Thoracic aorta (tissue), 2 donors: ENCODE measurements around the gene TTC16. TPM values are rescaled to one million over a fixed set of nuclear protein-coding genes. Genes with fewer than 3 reads are reported as not detected.

Experiments used
- ATAC-seq: fragments of 150-250 bp; one replicate; pipeline ENCODE4 v1.8.0; 2017; ENCODE audit warnings: low read depth; ENCODE audit not compliant: insufficient number of reproducible peaks, low FRiP score
- DNase-seq: peaks from one replicate; pipeline ENCODE4 v3.0.0-alpha.2; 2020; ENCODE audit warnings: low spot score
- H3K27ac ChIP-seq, 2 donors: fragments of 200-600 bp; sonication (generic); 1 replicate in 1 of 2; 2 replicates in 1 of 2; pipeline ENCODE4 v1.5.1; 2016; ENCODE audit warnings: mild to moderate bottlenecking in 2 of 2, moderate library complexity in 2 of 2
- H3K27me3 ChIP-seq: fragments of 200-600 bp; sonication (generic); replicated peaks from 2 replicates; pipeline ENCODE4 v1.6.0; 2016; ENCODE audit warnings: mild to moderate bottlenecking; ENCODE audit not compliant: insufficient read depth
- H3K36me3 ChIP-seq: fragments of 200-600 bp; sonication (generic); one replicate; pipeline ENCODE4 v1.5.1; 2016
- H3K4me1 ChIP-seq, 2 donors: fragments of 200-600 bp; sonication (generic); 1 replicate in 1 of 2; 2 replicates in 1 of 2; pipeline versions ENCODE4 v1.5.1 to v1.6.0; 2016; ENCODE audit warnings: low read depth in 2 of 2, mild to moderate bottlenecking in 1 of 2; ENCODE audit not compliant: control insufficient read depth in 1 of 2
- H3K4me3 ChIP-seq: fragments of 200-600 bp; sonication (generic); 2 replicates; pipeline ENCODE4 v1.5.1; 2016; ENCODE audit warnings: mild to moderate bottlenecking
- H3K9me3 ChIP-seq: fragments of 200-600 bp; sonication (generic); 2 replicates; pipeline ENCODE4 v1.5.1; 2016
- CTCF ChIP-seq: fragments of 200-600 bp; sonication (generic); IDR thresholded peaks from one replicate; pipeline ENCODE4 v1.5.1; 2019; ENCODE audit warnings: antibody characterized with exemption
- total RNA-seq, 2 donors: library from RNA; depleted of rRNA; stranded (reverse); fragments of >200 nt; gene quantifications; one replicate each; pipeline versions ENCODE4 v1.1.0 to v1.2.3, GENCODE V29; 2016

TTC16 gene
- total RNA-seq, 2 donors from 2014 or later = 0.14 to 0.27 TPM

- no peaks in the 10 kb centered on the region for H3K27me3 ChIP-seq
- no peak overlapping the region for H3K27ac ChIP-seq
- no peak overlapping the region for H3K4me3 ChIP-seq
- TF ChIP-seq CTCF = no peak
- ATAC-seq (no peak), DNase-seq (no peak)
- H3K4me1 ChIP-seq = peaks cover 4 to 11% of the 10 kb centered on the region in 2 donors
- H3K9me3 ChIP-seq = no peaks in the 10 kb centered on the region
- H3K36me3 ChIP-seq = no peaks in the 10 kb centered on the region
Measured at GRCh38 chr9:127731938-127732337, 16.1 kb downstream of the TTC16 start.

- DNase-seq (no peak), ATAC-seq (no peak)
- Histone ChIP-seq H3K36me3 (no peaks in the 10 kb centered on the region), H3K4me3 (no peak overlapping the region), H3K9me3 (no peaks in the 10 kb centered on the region), H3K27ac (no peak overlapping the region), H3K27me3 (no peaks in the 10 kb centered on the region), H3K4me1 (peaks cover 4 to 11% of the 10 kb centered on the region in 2 donors)
- TF ChIP-seq CTCF = no peak
Measured at GRCh38 chr9:127732444-127732843, 16.6 kb downstream of the TTC16 start.

GRCh38 chr9:127733614-127734013 is 17.7 kb downstream of the TTC16 start:
- no peak overlapping the region for H3K4me3 ChIP-seq
- H3K36me3 ChIP-seq = no peaks in the 10 kb centered on the region
- no peak for ATAC-seq
- H3K9me3 ChIP-seq = no peaks in the 10 kb centered on the region
- H3K4me1 ChIP-seq = peaks cover 4 to 11% of the 10 kb centered on the region in 2 donors
- DNase-seq = no peak
- H3K27ac ChIP-seq = no peak overlapping the region
- TF ChIP-seq CTCF = no peak
- no peaks in the 10 kb centered on the region for H3K27me3 ChIP-seq

GRCh38 chr9:127734247-127734746 is 18.4 kb downstream of the TTC16 start:
- Histone ChIP-seq H3K4me1 (peaks cover 4 to 11% of the 10 kb centered on the region in 2 donors), H3K36me3 (no peaks in the 10 kb centered on the region), H3K27ac (peak overlapping the region; percentile 94), H3K27me3 (no peaks in the 10 kb centered on the region), H3K4me3 (peak overlapping the region; percentile 85), H3K9me3 (no peaks in the 10 kb centered on the region)
- DNase-seq (no peak), ATAC-seq (no peak)
- TF ChIP-seq CTCF = no peak

- H3K4me1 ChIP-seq = peaks cover 4 to 11% of the 10 kb centered on the region in 2 donors
- no peaks in the 10 kb centered on the region for H3K9me3 ChIP-seq
- ATAC-seq = peak; percentile 90
- H3K36me3 ChIP-seq = no peaks in the 10 kb centered on the region
- DNase-seq = peak; percentile 88
- H3K27me3 ChIP-seq = no peaks in the 10 kb centered on the region
- peak within 1 kb of the TSS; percentile 85 for H3K4me3 ChIP-seq
- TF ChIP-seq CTCF = peak; percentile 95
- peak within 1 kb of the TSS; percentile 94 for H3K27ac ChIP-seq
Measured at GRCh38 chr9:127734747-127735529, 19.1 kb downstream of the TTC16 start, which contains the start of gene TOR2A. TOR2A (minus strand) TSS chr9:127735294; CDS start chr9:127735270, 24 bp downstream.
